IMR-90 (cell line): ENCODE data around the gene SERPINB5. TPM values are rescaled to one million over a fixed set of nuclear protein-coding genes. Genes with fewer than 3 reads are reported as not detected.

ENCODE experiments used
- ATAC-seq: fragments of 200-7000 bp; cut with Tn5 transposase; 2 replicates; pipeline ENCODE4 v1.9.1; 2020; ENCODE audit warnings: low read depth, mild to moderate bottlenecking, moderate library complexity
- BruUV-seq: library from RNA; stranded (reverse); fragments of 400-500 nt; replicated peaks from 2 replicates; lab custom pipeline; 2021; lab: Mats Ljungman, UMichigan
- CTCF ChIA-PET: fragments of 300-600 bp; formaldehyde crosslinking; extraction: SDS; loops from one replicate; lab custom pipeline; 2021; ENCODE audit warnings: antibody characterized with exemption; lab: Yijun Ruan, JAX
- POLR2A ChIA-PET: fragments of 300-600 bp; sonication (Branson Sonifier 250); formaldehyde crosslinking; loops from one replicate; lab custom pipeline; 2022; ENCODE audit warnings: antibody characterized with exemption; ENCODE audit not compliant: unreplicated experiment; lab: Charles Lee
- DNase-seq: peaks from one replicate; pipeline ENCODE4 v3.0.0; 2013
- H2AFZ ChIP-seq: replicated peaks from 2 replicates; pipeline ENCODE3; 2013; ENCODE audit warnings: low read length, mild to moderate bottlenecking; ENCODE audit not compliant: poor library complexity
- H2AK5ac ChIP-seq: 2 replicates; pipeline ENCODE4 v1.6.1; 2013; ENCODE audit warnings: low read depth, low read length, inconsistent platforms
- H2AK9ac ChIP-seq: replicated peaks from 2 replicates; pipeline ENCODE3; 2013; ENCODE audit warnings: mild to moderate bottlenecking, low read depth, low read length, moderate library complexity; ENCODE audit not compliant: poor library complexity
- H2BK120ac ChIP-seq: 2 replicates; pipeline ENCODE4 v1.6.1; 2013; ENCODE audit warnings: low read depth, low read length, inconsistent platforms
- H2BK15ac ChIP-seq: 3 replicates; pipeline ENCODE4 v1.6.1; 2013; ENCODE audit warnings: low read depth, low read length, inconsistent platforms
- H2BK20ac ChIP-seq: 2 replicates; pipeline ENCODE4 v1.6.1; 2013; ENCODE audit warnings: low read depth, mild to moderate bottlenecking, inconsistent platforms, low read length, moderate library complexity
- H2BK5ac ChIP-seq: 2 replicates; pipeline ENCODE4 v1.6.1; 2013; ENCODE audit warnings: mild to moderate bottlenecking, low read depth, low read length, inconsistent platforms; ENCODE audit not compliant: poor library complexity, severe bottlenecking
- H3K14ac ChIP-seq: replicated peaks from 2 replicates; pipeline ENCODE4 v1.6.1; 2013; ENCODE audit warnings: low read depth, low read length, inconsistent platforms
- H3K18ac ChIP-seq: 2 replicates; pipeline ENCODE4 v1.6.1; 2013; ENCODE audit warnings: low read depth, low read length, control low read depth
- H3K23ac ChIP-seq: 2 replicates; pipeline ENCODE4 v1.6.1; 2013; ENCODE audit warnings: low read depth, low read length, inconsistent platforms
- H3K27ac ChIP-seq: 2 replicates; pipeline ENCODE4 v1.5.1; 2013; ENCODE audit warnings: mild to moderate bottlenecking, control low read depth, low read length; ENCODE audit not compliant: insufficient read depth
- H3K27me3 ChIP-seq: 2 replicates; pipeline ENCODE4 v1.6.1; 2013; ENCODE audit warnings: low read length; ENCODE audit not compliant: control insufficient read depth, insufficient read depth
- H3K36me3 ChIP-seq: 2 replicates; pipeline ENCODE4 v1.6.1; 2013; ENCODE audit warnings: low read length, mixed read lengths; ENCODE audit not compliant: control insufficient read depth, insufficient read depth
- H3K4ac ChIP-seq: 2 replicates; pipeline ENCODE4 v1.6.1; 2013; ENCODE audit warnings: low read depth, low read length, inconsistent platforms
- H3K4me1 ChIP-seq: 2 replicates; pipeline ENCODE4 v1.6.1; 2013; ENCODE audit warnings: low read length, mixed read lengths; ENCODE audit not compliant: control insufficient read depth, insufficient read depth
- H3K4me2 ChIP-seq: 2 replicates; pipeline ENCODE4 v1.6.1; 2013; ENCODE audit warnings: low read depth, mild to moderate bottlenecking, control low read depth, low read length, moderate library complexity
- H3K4me3 ChIP-seq: 2 replicates; pipeline ENCODE4 v1.5.1; 2013; ENCODE audit warnings: low read depth, mild to moderate bottlenecking, control low read depth, low read length, moderate library complexity; ENCODE audit not compliant: insufficient read depth
- H3K56ac ChIP-seq: 2 replicates; pipeline ENCODE4 v1.6.1; 2013; ENCODE audit warnings: low read length, inconsistent platforms; ENCODE audit not compliant: insufficient read depth; ENCODE audit errors: extremely low read depth
- H3K79me1 ChIP-seq, 2 experiments: 2 replicates each; pipeline ENCODE4 v1.6.1; 2013; ENCODE audit warnings: low read length in 2 of 2, inconsistent platforms in 1 of 2, low read depth in 1 of 2
- H3K9ac ChIP-seq: 2 replicates; pipeline ENCODE4 v1.6.1; 2013; ENCODE audit warnings: low read depth, low read length, control low read depth
- H3K9me1 ChIP-seq: 2 replicates; pipeline ENCODE4 v1.6.1; 2013; ENCODE audit warnings: low read length, inconsistent platforms; ENCODE audit not compliant: insufficient read depth
- H3K9me3 ChIP-seq: 2 replicates; pipeline ENCODE4 v1.6.1; 2013; ENCODE audit warnings: low read length; ENCODE audit not compliant: control insufficient read depth, insufficient read depth
- H4K20me1 ChIP-seq: 2 replicates; pipeline ENCODE4 v1.6.1; 2013; ENCODE audit warnings: low read length, inconsistent platforms; ENCODE audit not compliant: insufficient read depth
- H4K5ac ChIP-seq: 2 replicates; pipeline ENCODE4 v1.6.1; 2013; ENCODE audit warnings: mild to moderate bottlenecking, low read depth, low read length, control low read depth
- H4K8ac ChIP-seq, 2 experiments: 2 replicates each; pipeline ENCODE4 v1.6.1; 2013; ENCODE audit warnings: low read depth in 2 of 2, low read length in 2 of 2, control low read depth in 1 of 2, inconsistent platforms in 1 of 2
- H4K91ac ChIP-seq: 2 replicates; pipeline ENCODE4 v1.6.1; 2013; ENCODE audit warnings: low read depth, low read length, inconsistent platforms; ENCODE audit not compliant: insufficient read depth
- BHLHE40 ChIP-seq: fragments of 150-350 bp; IDR thresholded peaks from 2 replicates; pipeline ENCODE4 v1.6.1; 2016; ENCODE audit warnings: mild to moderate bottlenecking, low read depth, low read length
- CEBPB ChIP-seq: IDR thresholded peaks from 2 replicates; pipeline ENCODE4 v1.6.1; 2012; ENCODE audit warnings: low read depth, low read length, improper control_type of control experiment
- CHD1 ChIP-seq: IDR thresholded peaks from 2 replicates; pipeline ENCODE4 v1.6.1; 2012; ENCODE audit warnings: low read depth, low read length, improper control_type of control experiment
- CTCF ChIP-seq: conservative IDR thresholded peaks from 2 replicates; pipeline ENCODE4 v1.5.1; 2012; ENCODE audit warnings: mild to moderate bottlenecking, low read depth, low read length, improper control_type of control experiment
- ELK1 ChIP-seq: fragments of 150-350 bp; IDR thresholded peaks from 2 replicates; pipeline ENCODE4 v1.6.1; 2016; ENCODE audit warnings: low read depth, mild to moderate bottlenecking, low read length, moderate library complexity, borderline replicate concordance
- FOS ChIP-seq: fragments of 150-350 bp; IDR thresholded peaks from 2 replicates; pipeline ENCODE4 v1.6.1; 2016; ENCODE audit warnings: low read depth, low read length
- MAFK ChIP-seq: IDR thresholded peaks from 2 replicates; pipeline ENCODE4 v1.6.1; 2012; ENCODE audit warnings: low read depth, low read length, improper control_type of control experiment
- MAZ ChIP-seq: IDR thresholded peaks from 2 replicates; pipeline ENCODE4 v1.6.1; 2012; ENCODE audit warnings: low read depth, mild to moderate bottlenecking, low read length, improper control_type of control experiment, moderate library complexity, borderline replicate concordance
- MXI1 ChIP-seq: IDR thresholded peaks from 2 replicates; pipeline ENCODE4 v1.6.1; 2012; ENCODE audit warnings: low read depth, mild to moderate bottlenecking, low read length, moderate library complexity, borderline replicate concordance
- NFE2L2 ChIP-seq: fragments of 150-350 bp; IDR thresholded peaks from 2 replicates; pipeline ENCODE4 v1.6.1; 2016; ENCODE audit warnings: low read depth, mild to moderate bottlenecking, low read length
- POLR2A ChIP-seq: IDR thresholded peaks from 2 replicates; pipeline ENCODE4 v1.6.1; 2012; ENCODE audit warnings: mild to moderate bottlenecking, low read depth, low read length
- RAD21 ChIP-seq: IDR thresholded peaks from 2 replicates; pipeline ENCODE4 v1.6.1; 2012; ENCODE audit warnings: low read length, improper control_type of control experiment
- RCOR1 ChIP-seq: IDR thresholded peaks from 2 replicates; pipeline ENCODE4 v1.6.1; 2012; ENCODE audit warnings: mild to moderate bottlenecking, low read length, improper control_type of control experiment; ENCODE audit not compliant: insufficient replicate concordance
- RFX5 ChIP-seq: IDR thresholded peaks from 2 replicates; pipeline ENCODE4 v1.8.0; 2012; ENCODE audit warnings: low read depth, mild to moderate bottlenecking, low read length, moderate library complexity
- SMC3 ChIP-seq: fragments of 150-350 bp; IDR thresholded peaks from 2 replicates; pipeline ENCODE4 v1.6.1; 2016; ENCODE audit warnings: low read depth, mild to moderate bottlenecking, antibody characterized with exemption, low read length, moderate library complexity
- USF2 ChIP-seq: fragments of 150-350 bp; IDR thresholded peaks from 2 replicates; pipeline ENCODE4 v1.6.1; 2017; ENCODE audit warnings: mild to moderate bottlenecking, antibody characterized with exemption, low read length, low read depth
- WGBS, 2 experiments: methylation state at CpG; one replicate each; pipeline versions ENCODE4 v1.1.5 to v1.1.7; 2013; ENCODE audit warnings: missing lambda C conversion rate in 2 of 2; ENCODE audit not compliant: insufficient read length in 1 of 2; ENCODE audit errors: extremely low coverage in 2 of 2; 5-methylcytosine and 5-hydroxymethylcytosine counted together
- dilution Hi-C: fragments of 300-500 bp; cut with HindIII; formaldehyde crosslinking; loops from one replicate; pipeline ENCODE4 v1.14.3; 2018; ENCODE audit warnings: low sequenced_read_pairs; ENCODE audit not compliant: unreplicated experiment
- in situ Hi-C: fragments of 300-500 bp; cut with MboI; formaldehyde crosslinking; loops from 3 replicates; pipeline ENCODE4 v1.14.3; 2019; ENCODE audit warnings: low sequenced_read_pairs, inconsistent platforms, mixed read lengths
- intact Hi-C: fragments of 100-400 bp; cut with micrococcal nuclease; formaldehyde crosslinking; loops from 2 replicates; pipeline ENCODE4 v1.10.0; 2022
- polyA plus RNA-seq, 3 experiments: library from polyadenylated mRNA; depleted of rRNA; stranded (reverse); fragments of >200 nt; gene quantifications; 2 replicates each; pipeline ENCODE4 v1.2.3, GENCODE V29; 2012; ENCODE audit warnings: low replicate concordance in 1 of 3
- total RNA-seq: library from RNA; depleted of rRNA; stranded (reverse); fragments of >200 nt; gene quantifications from 2 replicates; pipeline ENCODE4 v1.2.3, GENCODE V29; 2012

The SERPINB5 gene
- total and polyA plus RNA-seq, 2 of the 4 experiments (the other 2 are of a cell fraction) = not detected

GRCh38 chr18:63480915-63481314 is 4.2 kb downstream of the SERPINB5 start:
- DNase-seq = no peak
- H3K4me1 ChIP-seq = no peaks in the 10 kb centered on the region
- no peak overlapping the region for H2BK120ac ChIP-seq
- no peak overlapping the region for H2AFZ ChIP-seq
- H3K18ac ChIP-seq = no peak overlapping the region
- H3K4ac ChIP-seq = no peak overlapping the region
- ChIA-PET CTCF (no interaction called here), POLR2A (no interaction called here)
- no peak overlapping the region for H2AK5ac ChIP-seq
- no peaks in the 10 kb centered on the region for H3K36me3 ChIP-seq
- no peak overlapping the region for H3K4me3 ChIP-seq
- no peak overlapping the region for H3K14ac ChIP-seq
- H3K4me2 ChIP-seq = no peak overlapping the region
- H3K23ac ChIP-seq = no peak overlapping the region
- no peak overlapping the region for H4K5ac ChIP-seq
- H4K20me1 ChIP-seq = no peaks in the 10 kb centered on the region
- H2BK5ac ChIP-seq = no peak overlapping the region
- dilution Hi-C loops = no loop called here
- no peak overlapping the region for H2BK15ac ChIP-seq
- no peak overlapping the region for H4K8ac ChIP-seq
- H2BK20ac ChIP-seq = no peak overlapping the region
- no peaks in the 10 kb centered on the region for H3K9me3 ChIP-seq
- no peak overlapping the region for H3K9ac ChIP-seq
- BruUV-seq = no TSS peak
- H3K27ac ChIP-seq = no peak overlapping the region
- no peaks in the 10 kb centered on the region for H3K79me1 ChIP-seq
- WGBS, 2 experiments = no CpG with 5 or more reads among the region's 2 CpGs
- H3K56ac ChIP-seq = no peak overlapping the region
- no peak overlapping the region for H2AK9ac ChIP-seq
- intact Hi-C loops = no loop called here
- in situ Hi-C loops = no loop called here
- TF ChIP-seq SMC3 (no peak), RAD21 (no peak), RFX5 (no peak), MAFK (no peak), RCOR1 (no peak), USF2 (no peak), MXI1 (no peak), POLR2A (no peak), FOS (no peak), NFE2L2 (no peak), BHLHE40 (no peak), CHD1 (no peak), ELK1 (no peak), CEBPB (no peak), CTCF (no peak), MAZ (no peak)
- no peak for ATAC-seq
- H3K27me3 ChIP-seq = peaks cover 12% of the 10 kb centered on the region
- no peak overlapping the region for H4K91ac ChIP-seq
- H3K9me1 ChIP-seq = no peaks in the 10 kb centered on the region
